ENCODE data around the gene RAB36. TPM values are rescaled to one million over a fixed set of nuclear protein-coding genes. Genes with fewer than 3 reads are reported as not detected.

The RAB36 gene
- total and polyA plus RNA-seq, 9 of the 15 experiments (the other 6 are each of a cell fraction or from before 2014, with no cell fraction given), result 0.04 to 0.50 (median 0.08) TPM; not detected in 3

GRCh38 chr22:23204541-23205157, 59.4 kb downstream of the RAB36 start:
- 91% methylated on average over 11 of the region's 11 CpGs for WGBS (ENCODE audit: insufficient coverage, low coverage, missing lambda C conversion rate)
- BruUV-seq (replicated peaks), result no TSS peak
- no peak for TF ChIP-seq KLF13 (tag; IDR thresholded peaks at IDR 0.05; ENCODE audit: borderline replicate concordance, low read depth)
- TF ChIP-seq GABPB1 (CRISPR knock-in tag; IDR thresholded peaks at IDR 0.05), result no peak
- TF ChIP-seq, protein P1, sequence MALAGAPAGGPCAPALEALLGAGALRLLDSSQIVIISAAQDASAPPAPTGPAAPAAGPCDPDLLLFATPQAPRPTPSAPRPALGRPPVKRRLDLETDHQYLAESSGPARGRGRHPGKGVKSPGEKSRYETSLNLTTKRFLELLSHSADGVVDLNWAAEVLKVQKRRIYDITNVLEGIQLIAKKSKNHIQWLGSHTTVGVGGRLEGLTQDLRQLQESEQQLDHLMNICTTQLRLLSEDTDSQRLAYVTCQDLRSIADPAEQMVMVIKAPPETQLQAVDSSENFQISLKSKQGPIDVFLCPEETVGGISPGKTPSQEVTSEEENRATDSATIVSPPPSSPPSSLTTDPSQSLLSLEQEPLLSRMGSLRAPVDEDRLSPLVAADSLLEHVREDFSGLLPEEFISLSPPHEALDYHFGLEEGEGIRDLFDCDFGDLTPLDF (CRISPR knock-in tag; IDR thresholded peaks at IDR 0.05), result 0 out of 2 replicates have a peak, but pooled peaks have one; percentile 3

More at GRCh38 chr22:23204541-23205157, 59.4 kb downstream of the RAB36 start:
- Histone ChIP-seq H3K9me1 (ENCODE audit: control insufficient read depth, insufficient read depth, low read length) (peaks cover 30% of the 10 kb centered on the region), H3K9me3 (replicated peaks; ENCODE audit: control insufficient read depth, insufficient read depth, low read depth, low read length) (no peaks in the 10 kb centered on the region), H3K27ac (ENCODE audit: extremely low read depth, low read depth, low read length) (no peak overlapping the region; the same call in 2 of the 3 replicates), H3K9ac (ENCODE audit: insufficient read depth in 1 of 2, low read depth in 2 of 2, low read length in 2 of 2) (peak overlapping the region in 1 of 2 experiments; percentile 61; a peak in 2 of 4 replicates), H3K4me2 (ENCODE audit: insufficient read depth, low read length) (no peak overlapping the region), H3K27me3 (ENCODE audit: control insufficient read depth in 2 of 2, insufficient read depth in 2 of 2, low read length in 2 of 2) (no peaks in the 10 kb centered on the region; a peak in 1 of 5 replicates), H3K4me3 (no peak overlapping the region), H3K36me3 (ENCODE audit: control insufficient read depth, insufficient read depth, low read length) (peaks cover 53% of the 10 kb centered on the region), H3K79me2 (ENCODE audit: control insufficient read depth, insufficient read depth, low read length) (peaks cover 67% of the 10 kb centered on the region), H4K20me1 (replicated peaks; ENCODE audit: control insufficient read depth, insufficient read depth, low read length) (peaks cover 35% of the 10 kb centered on the region), H3K4me1 (replicated peaks in 1 of 2; ENCODE audit: control insufficient read depth in 2 of 2, insufficient read depth in 2 of 2, low read length in 2 of 2) (peaks cover 0 to 4% of the 10 kb centered on the region in 2 experiments; a peak in 2 of 5 replicates), H2AFZ (ENCODE audit: low read depth, low read length) (no peak overlapping the region)
- intact Hi-C loops (cut with micrococcal nuclease), result no loop called here
- peak in 1 of 4 experiments; percentile 65 for DNase-seq (ENCODE audit: extremely low read depth in 1 of 4, low spot score in 3 of 4)
- ChIA-PET POLR2A (interaction anchor here (0.7 to 86.5 kb wide), 6 partner anchors 4 to 82 kb away, joined by 3 to 3476 read pairs (median 5); partner anchors contain the start of genes BCR and RAB36), CTCF (ENCODE audit: low intra/inter-chr PET ratio) (interaction anchor here (0.6 kb wide), 1 partner anchor 248 kb away, joined by 3 read pairs; no protein-coding TSS in a partner anchor)
- no peak for ATAC-seq
- in situ Hi-C loops (cut with MboI), result no loop called here
- no peak for FAIRE-seq

Data from K562 (cell line).